ENCODE measurements around the gene ABL2.
"Not testable (repeated sequence)": the region's sequence is repeated elsewhere in the genome, so short reads cannot be mapped to it uniquely, and the experiment has no call there.

Gene ABL2

GRCh38 chr1:179177615-179178014 is 51.9 kb downstream of the ABL2 start:
- Histone ChIP-seq H3K4me3 (no peak overlapping the region), H3K27ac (peak overlapping the region in 1 of 21 experiments; percentile 34)

- H3K4me3 ChIP-seq = no peak overlapping the region
- peak overlapping the region in 1 of 21 experiments; percentile 34 for H3K27ac ChIP-seq
Measured at GRCh38 chr1:179177182-179177581, 52.3 kb downstream of the ABL2 start.

GRCh38 chr1:179175011-179175841 is 54.3 kb downstream of the ABL2 start:
- no peak overlapping the region for H3K4me3 ChIP-seq
- peak overlapping the region in 15 of 21 experiments; percentile 2 to 69 (median 44) for H3K27ac ChIP-seq

- not testable (repeated sequence) for H3K4me3 ChIP-seq
- H3K27ac ChIP-seq = peak overlapping the region in 3 of 21 experiments; percentile 14 to 46 (median 27)
Measured at GRCh38 chr1:179170468-179170770, 59.1 kb downstream of the ABL2 start.

GRCh38 chr1:179169616-179170467 is 59.6 kb downstream of the ABL2 start:
- H3K27ac ChIP-seq = peak overlapping the region in 4 of 21 experiments; percentile 21 to 46 (median 38)

GRCh38 chr1:179168536-179168935 is 60.9 kb downstream of the ABL2 start:
- H3K4me3 ChIP-seq = no peak overlapping the region
- H3K27ac ChIP-seq = no peak overlapping the region

More at GRCh38 chr1:179169616-179170467, 59.6 kb downstream of the ABL2 start:
- no peak overlapping the region for H3K4me3 ChIP-seq

GRCh38 chr1:179167955-179168354 is 61.5 kb downstream of the ABL2 start:
- no peak overlapping the region for H3K4me3 ChIP-seq

GRCh38 chr1:179167418-179167777 is 62.1 kb downstream of the ABL2 start:
- Histone ChIP-seq H3K4me3 (no peak overlapping the region), H3K27ac (no peak overlapping the region)

More at GRCh38 chr1:179167955-179168354, 61.5 kb downstream of the ABL2 start:
- H3K27ac ChIP-seq = no peak overlapping the region

- no peak overlapping the region for H3K27ac ChIP-seq
- H3K4me3 ChIP-seq = no peak overlapping the region
Measured at GRCh38 chr1:179166663-179167417, 62.6 kb downstream of the ABL2 start.

- Histone ChIP-seq H3K27ac (no peak overlapping the region), H3K4me3 (no peak overlapping the region)
Measured at GRCh38 chr1:179164494-179164893, 65.0 kb downstream of the ABL2 start.

- H3K27ac ChIP-seq = no peak overlapping the region
- no peak overlapping the region for H3K4me3 ChIP-seq
Measured at GRCh38 chr1:179156708-179157107, 72.8 kb downstream of the ABL2 start.

- H3K27ac ChIP-seq = no peak overlapping the region
Measured at GRCh38 chr1:179156026-179156425, 73.5 kb downstream of the ABL2 start.

GRCh38 chr1:179155615-179156014 is 73.9 kb downstream of the ABL2 start:
- Histone ChIP-seq H3K27ac (no peak overlapping the region), H3K4me3 (no peak overlapping the region)

More at GRCh38 chr1:179156026-179156425, 73.5 kb downstream of the ABL2 start:
- no peak overlapping the region for H3K4me3 ChIP-seq

- Histone ChIP-seq H3K27ac (no peak overlapping the region), H3K4me3 (no peak overlapping the region)
Measured at GRCh38 chr1:179154437-179154836, 75.0 kb downstream of the ABL2 start.

GRCh38 chr1:179153217-179153616 is 76.3 kb downstream of the ABL2 start:
- Histone ChIP-seq H3K4me3 (no peak overlapping the region), H3K27ac (peak overlapping the region in 2 of 21 experiments; percentile 5 to 12)

GRCh38 chr1:179151908-179152682 is 77.4 kb downstream of the ABL2 start:
- H3K4me3 ChIP-seq = no peak overlapping the region
- H3K27ac ChIP-seq = no peak overlapping the region

GRCh38 chr1:179146911-179147310 is 82.6 kb downstream of the ABL2 start:
- H3K27ac ChIP-seq = peak overlapping the region in 1 of 21 experiments; percentile 56

GRCh38 chr1:179146476-179146875 is 83.0 kb downstream of the ABL2 start:
- Histone ChIP-seq H3K4me3 (no peak overlapping the region), H3K27ac (peak overlapping the region in 1 of 21 experiments; percentile 56)

More at GRCh38 chr1:179146911-179147310, 82.6 kb downstream of the ABL2 start:
- no peak overlapping the region for H3K4me3 ChIP-seq

GRCh38 chr1:179145521-179145920 is 84.0 kb downstream of the ABL2 start:
- Histone ChIP-seq H3K4me3 (no peak overlapping the region), H3K27ac (no peak overlapping the region)

All from skin epidermis (tissue), 12 donors.